HL-60/S4 (cell line): ENCODE results near the gene FCHSD1.

ENCODE experiments used
- in situ Hi-C: fragments of 300-500 bp; cut with MboI; formaldehyde crosslinking; loops from 2 replicates; pipeline ENCODE4 v1.14.3; 2022; ENCODE audit warnings: low sequenced_read_pairs

The FCHSD1 gene

GRCh38 chr5:141596867-141597266, 54.4 kb downstream of the FCHSD1 start:
- in situ Hi-C loops: no loop called here

GRCh38 chr5:141590127-141590526, 61.1 kb downstream of the FCHSD1 start:
- in situ Hi-C loops: no loop called here
